GDM1 (cell line): ENCODE measurements around the gene PLD3.

ENCODE experiments used
- DNase-seq: peaks from one replicate; lab custom pipeline; 2025; lab: John Stamatoyannopoulos, UW

The PLD3 gene

GRCh38 chr19:40348125-40348913 lies at the start of gene PLD3, which contains the start of gene C19orf47:
Gene PLD3 (plus strand): TSS chr19:40348695. CDS start chr19:40366484, 17,789 bp downstream.
Gene C19orf47 (minus strand): TSS chr19:40348397. CDS start chr19:40341857, 6,540 bp downstream.
- DNase-seq = peak; percentile 99

- no peak for DNase-seq
Observed at GRCh38 chr19:40300668-40301067, 47.8 kb upstream of the PLD3 start.

GRCh38 chr19:40302224-40303011 lies 46.1 kb upstream of the PLD3 start:
- DNase-seq = no peak

DNA sequence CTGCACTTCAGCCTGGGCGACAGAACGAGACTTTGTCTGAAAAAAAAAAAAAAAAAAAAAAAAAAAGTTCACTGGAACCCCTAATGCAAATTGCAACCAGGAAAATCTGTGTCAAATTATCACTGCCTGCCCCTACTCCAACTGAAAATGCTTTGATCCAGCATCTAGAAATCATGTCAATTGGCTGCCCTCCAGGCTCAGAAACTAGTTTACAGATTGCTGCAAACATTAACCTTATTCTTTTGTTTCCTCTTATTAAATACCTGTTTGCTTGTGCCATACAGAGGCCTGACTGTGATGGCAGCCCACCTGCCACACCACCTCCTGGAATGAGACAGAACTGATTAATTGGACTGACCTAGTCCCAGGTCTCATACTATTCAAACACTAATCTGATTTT lies 44.7 kb upstream of the PLD3 start:
- DNase-seq = no peak

- no peak for DNase-seq
Observed at GRCh38 chr19:40304306-40304705, 44.2 kb upstream of the PLD3 start.

- DNase-seq = peak; percentile 72
Observed at GRCh38 chr19:40305403-40305802, 43.1 kb upstream of the PLD3 start.

DNA sequence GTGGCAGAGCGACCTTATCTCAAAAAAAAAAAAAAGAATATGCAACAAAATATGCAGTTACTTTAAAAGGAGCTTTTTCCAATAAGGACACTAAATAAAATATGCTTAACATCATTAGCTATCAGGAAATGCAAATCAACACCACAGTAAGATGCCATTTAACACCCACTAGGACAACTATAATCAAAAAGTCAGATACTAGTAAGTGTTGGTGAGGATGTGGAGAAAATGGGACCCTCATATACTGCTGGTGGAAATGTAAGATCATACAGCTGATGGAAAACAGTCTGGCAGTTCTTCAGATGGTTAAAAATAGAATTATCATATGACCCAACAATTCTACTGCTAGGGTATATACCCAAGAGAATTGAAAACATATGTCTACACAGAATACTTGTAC lies 38.8 kb upstream of the PLD3 start:
- DNase-seq = no peak

DNA sequence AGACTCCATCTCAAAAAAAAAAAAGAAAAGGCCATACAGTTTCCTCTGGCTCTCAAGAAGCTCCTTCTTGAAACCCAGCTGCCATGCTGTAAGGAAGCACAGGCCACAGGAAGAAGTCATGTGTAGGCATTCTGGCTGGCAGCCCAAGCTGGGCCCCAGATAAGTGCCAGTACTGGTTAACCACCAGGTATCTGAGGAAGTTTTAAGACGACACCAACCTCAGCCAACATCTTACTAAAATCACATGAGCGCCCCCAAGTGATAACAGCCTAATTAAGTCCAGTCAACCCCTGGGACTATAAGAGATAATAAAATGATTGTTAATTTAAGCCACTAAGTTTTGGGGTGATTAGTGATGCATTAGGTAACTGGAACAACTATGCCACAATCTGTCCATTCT lies 36.0 kb upstream of the PLD3 start:
- DNase-seq = peak; percentile 5

- no peak for DNase-seq
Observed at GRCh38 chr19:40313229-40313983, 35.1 kb upstream of the PLD3 start.

GRCh38 chr19:40314656-40315055 lies 33.8 kb upstream of the PLD3 start:
- DNase-seq = no peak

DNA sequence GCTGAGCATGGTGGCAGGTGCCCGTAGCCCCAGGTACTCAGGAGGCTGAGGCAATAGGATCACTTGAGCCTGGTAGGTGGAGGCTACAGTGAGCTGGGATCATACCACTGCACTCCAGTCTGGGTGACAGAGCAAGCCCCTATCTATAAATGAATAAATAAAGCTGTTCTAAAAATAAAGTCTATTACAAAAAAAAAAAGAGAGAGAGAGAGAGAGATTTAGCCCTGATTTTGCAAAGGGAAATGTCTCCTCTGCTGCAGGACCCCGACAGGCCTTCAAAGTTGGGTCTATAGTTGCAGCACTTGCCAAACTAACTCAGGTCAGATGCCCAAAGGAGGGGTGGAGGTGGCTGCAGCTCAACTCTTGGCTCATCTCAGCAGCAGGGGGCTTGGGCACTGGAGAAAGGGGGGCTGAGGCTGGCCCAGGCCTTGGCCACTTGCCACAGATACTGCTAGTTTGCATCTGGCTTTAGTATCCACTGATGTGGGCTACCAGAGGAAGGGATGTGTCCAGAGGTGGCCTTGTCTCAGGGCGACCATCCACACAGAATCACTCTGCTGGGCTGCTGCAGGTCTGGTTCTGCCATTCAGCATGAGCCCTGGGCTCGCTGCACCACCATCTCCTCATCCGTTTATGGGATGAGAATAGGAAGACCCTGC lies 32.6 kb upstream of the PLD3 start:
- DNase-seq = no peak

DNA sequence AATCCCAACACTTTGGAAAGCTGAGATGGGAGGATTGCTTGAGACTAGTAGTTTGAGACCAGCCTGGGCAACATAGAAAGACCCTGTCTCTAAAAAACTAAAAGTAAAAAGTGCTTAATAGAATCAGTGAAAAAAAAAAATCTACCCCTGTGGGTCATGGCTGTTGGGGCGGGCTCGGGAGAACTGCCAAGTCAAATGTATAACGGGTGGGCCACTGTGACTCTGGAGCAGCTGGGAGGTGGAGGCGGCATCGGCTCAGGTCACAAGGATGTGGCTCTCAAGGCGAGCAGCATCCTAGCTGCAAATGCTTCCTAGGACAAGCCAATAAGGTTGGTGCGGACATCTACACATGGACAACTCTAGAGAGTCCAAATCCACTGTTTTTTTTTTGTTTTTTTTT lies 31.2 kb upstream of the PLD3 start:
- no peak for DNase-seq

GRCh38 chr19:40320558-40320935 lies 27.9 kb upstream of the PLD3 start:
- no peak for DNase-seq

DNA sequence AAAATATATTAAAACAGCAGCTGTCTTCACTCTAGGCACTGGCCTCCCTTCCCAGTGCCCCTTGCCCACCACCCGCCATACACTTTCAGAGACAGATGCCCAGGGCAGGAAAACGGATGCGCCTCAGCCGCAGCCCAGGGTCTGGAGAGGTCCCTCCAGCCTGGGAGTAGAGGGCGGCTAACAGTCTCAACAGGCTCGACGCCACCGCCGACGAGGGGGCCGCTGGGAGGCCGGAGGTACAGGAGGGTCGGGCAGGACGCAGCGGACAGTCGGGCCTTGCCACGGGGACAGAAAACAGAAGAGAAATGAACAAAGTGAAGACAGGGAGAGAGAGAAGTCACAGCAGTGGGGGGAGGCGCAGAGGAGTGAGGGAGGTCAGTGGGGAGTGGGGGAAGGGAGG lies 27.4 kb upstream of the PLD3 start:
- DNase-seq = no peak

DNA sequence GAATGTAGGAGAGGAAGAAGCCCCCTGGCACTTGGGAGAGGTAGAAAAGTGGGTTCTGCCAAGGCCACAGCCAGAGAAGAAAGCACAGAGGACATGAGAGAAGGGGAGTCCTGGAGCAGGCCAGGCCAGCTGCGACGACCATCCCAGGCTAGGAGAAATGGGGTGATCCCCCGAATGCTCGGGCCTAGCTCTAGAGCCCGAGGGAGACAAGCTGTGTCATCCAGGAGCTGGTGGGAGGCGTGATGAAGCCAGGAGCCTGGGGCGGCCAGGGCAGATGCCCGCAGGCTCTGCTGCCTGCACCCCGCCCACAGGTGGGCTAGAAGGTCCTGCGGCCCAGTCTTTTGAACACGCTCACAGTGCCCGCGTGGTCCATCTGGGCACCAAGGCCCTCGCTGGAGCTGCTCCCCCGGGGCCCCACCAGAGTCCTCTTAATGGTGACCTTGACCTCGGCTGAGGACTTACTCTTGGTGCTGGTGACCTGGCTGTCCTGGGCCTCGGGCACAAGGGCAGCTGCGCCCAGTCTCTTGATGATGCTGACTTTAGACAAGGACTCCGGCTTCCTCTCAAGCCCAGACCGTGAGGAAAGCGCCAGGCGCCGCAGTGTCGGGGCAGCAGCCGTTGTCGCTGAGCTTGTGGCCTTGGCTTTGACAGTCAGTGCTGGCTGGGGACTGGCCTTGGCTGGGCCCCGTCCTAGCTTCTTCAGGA lies 26.8 kb upstream of the PLD3 start:
- DNase-seq = no peak

DNA sequence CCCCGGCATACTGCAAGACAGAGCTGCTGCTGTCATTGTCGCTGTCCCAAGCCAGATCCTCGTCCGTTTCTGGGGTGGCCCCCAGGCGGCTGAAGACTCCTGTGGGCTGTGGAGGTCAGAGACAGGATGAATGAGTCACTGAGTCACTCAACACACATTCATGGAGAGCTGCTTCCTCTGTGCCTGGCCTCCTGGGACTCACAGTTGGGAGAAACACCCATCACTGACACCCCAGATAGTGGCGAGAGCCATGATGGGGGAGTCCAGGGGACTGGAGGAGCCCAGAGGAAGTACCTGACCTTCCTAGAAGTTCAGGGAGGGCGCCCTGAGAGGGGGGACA lies 26.3 kb upstream of the PLD3 start:
- no peak for DNase-seq

GRCh38 chr19:40322951-40323615 lies 25.4 kb upstream of the PLD3 start:
- DNase-seq = no peak

DNA sequence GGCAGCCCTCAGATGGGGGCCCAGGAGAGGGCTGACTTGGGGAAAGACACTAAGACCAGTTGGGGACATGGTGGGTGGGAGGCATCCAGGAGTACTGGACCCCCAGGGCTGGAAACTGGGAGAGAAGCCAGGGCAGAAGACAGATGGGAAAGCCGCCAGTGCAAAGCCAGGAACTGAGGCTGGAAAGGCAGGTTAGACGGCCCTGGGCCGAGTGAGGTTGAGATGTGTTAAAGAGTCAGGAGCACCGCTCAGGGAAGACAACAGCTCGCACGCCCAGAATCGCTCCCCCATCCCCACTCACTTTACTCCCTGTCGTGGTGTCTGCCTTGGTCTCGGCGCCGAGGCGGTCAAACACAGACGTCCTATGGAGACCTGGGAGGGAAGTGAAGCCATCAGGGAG lies 24.8 kb upstream of the PLD3 start:
- no peak for DNase-seq

- no peak for DNase-seq
Observed at GRCh38 chr19:40326201-40326600, 22.3 kb upstream of the PLD3 start.

GRCh38 chr19:40331052-40331451 lies 17.4 kb upstream of the PLD3 start:
- no peak for DNase-seq

- DNase-seq = no peak
Observed at GRCh38 chr19:40332669-40333068, 15.8 kb upstream of the PLD3 start.
